ENCODE measurements around the gene PARP3. TPM values are rescaled to one million over a fixed set of nuclear protein-coding genes. Genes with fewer than 3 reads are reported as not detected.

Gene PARP3
- polyA plus RNA-seq, 2 of the 4 experiments (the other 2 are of a cell fraction) = 7.6 to 11.0 TPM

- TF ChIP-seq ZNF302 (CRISPR knock-in tag; IDR thresholded peaks at IDR 0.05) = no peak
- no peak for TF ChIP-seq RAD21 (conservative IDR thresholded peaks at IDR 0.05 in 1 of 2, IDR thresholded peaks at IDR 0.05 in 1 of 2)
- TF ChIP-seq HEYL (CRISPR knock-in tag; IDR thresholded peaks at IDR 0.05) = no peak
These were observed 29.2 kb downstream of the PARP3 start (continued) for GRCh38 chr3:51971350-51971749.

DNA sequence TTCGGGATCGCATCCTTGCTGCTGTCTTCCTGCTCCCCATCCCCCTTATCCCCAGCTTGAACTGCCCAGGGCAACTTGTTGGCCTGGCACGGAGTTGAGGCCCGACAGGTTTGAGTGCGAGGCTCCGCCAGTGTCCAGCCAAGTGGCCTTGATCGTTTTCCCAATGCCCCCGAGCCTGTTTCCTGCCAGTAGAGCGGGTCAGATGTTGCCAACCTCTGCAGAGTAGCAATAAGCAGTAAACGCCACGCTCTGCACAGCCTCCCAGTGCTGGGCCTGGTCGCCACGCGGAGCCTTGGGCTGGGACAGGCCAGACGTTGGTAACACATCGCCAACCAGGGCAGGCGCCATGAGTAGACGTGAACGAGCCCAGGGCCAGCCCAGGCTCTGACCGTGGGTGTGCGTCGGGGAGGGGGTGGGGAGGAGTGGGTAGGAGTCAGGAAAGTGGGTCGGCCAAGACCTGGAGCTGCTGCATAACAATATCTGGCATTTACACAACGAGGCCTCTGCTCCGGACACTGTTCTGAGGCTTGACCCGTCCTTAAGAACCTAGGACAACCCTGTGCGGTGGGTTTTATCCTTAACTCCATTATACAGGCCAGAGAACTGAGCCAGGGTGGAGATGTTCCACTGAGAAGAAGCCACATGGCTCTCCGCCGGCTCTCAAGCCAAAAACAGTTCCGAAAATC is 32.3 kb downstream of the PARP3 start:
- ATAC-seq (peak; percentile 28 to 48; a peak in 5 of 6 replicates), FAIRE-seq (no peak), DNase-seq (ENCODE audit: low read depth in 1 of 2, low spot score in 1 of 2) (no peak)
- peak overlapping the region; percentile 99 for H3K27ac ChIP-seq
- ChIA-PET CTCF (interaction anchor here (0.6 to 7.1 kb wide), 17 partner anchors 9 to 1358 kb away, joined by 3 to 59 read pairs (median 6); partner anchors contain the start of genes ACY1, GPR62, PARP3 and RPL29), POLR2A (interaction anchor here (1.1 to 2.5 kb wide), 4 partner anchors 9 to 32 kb away, joined by 3 to 28 read pairs (median 11); partner anchors contain the start of genes ACY1, PARP3, RPL29 and RRP9)
- WGBS (ENCODE audit: missing lambda C conversion rate) = 26% methylated on average over 14 of the region's 30 CpGs
- no peaks in the 10 kb centered on the region for H3K9me3 ChIP-seq
- no peak for TF ChIP-seq RCOR1 (IDR thresholded peaks at IDR 0.05; ENCODE audit: low read depth, low read length)
- no peak for TF ChIP-seq NFE2L2 (conservative IDR thresholded peaks at IDR 0.05; ENCODE audit: low read length)
- TF ChIP-seq EP300 (IDR thresholded peaks at IDR 0.05) = no peak
- no peak for TF ChIP-seq ZNF302 (CRISPR knock-in tag; IDR thresholded peaks at IDR 0.05)
- peaks cover 14% of the 10 kb centered on the region for H3K4me1 ChIP-seq
- peak overlapping the region; percentile 91 for H3K4me2 ChIP-seq
- H3K4me3 ChIP-seq = peak overlapping the region; percentile 87

- TF ChIP-seq CEBPB (IDR thresholded peaks at IDR 0.05) = no peak
- peak; percentile 86 for TF ChIP-seq POLR2A (IDR thresholded peaks at IDR 0.05; ENCODE audit: low read length)
- TF ChIP-seq GATA3 (IDR thresholded peaks at IDR 0.05; ENCODE audit: borderline replicate concordance) = no peak
- 0 out of 3 replicates have a peak, but pooled peaks have one; percentile 24 for TF ChIP-seq BCL3 (IDR thresholded peaks at IDR 0.05)
- peak; percentile 54; the same call in 1 of the 2 replicates for TF ChIP-seq PHF8 (IDR thresholded peaks at IDR 0.05; ENCODE audit: borderline replicate concordance, low read depth)
- no peak for TF ChIP-seq RFX5 (IDR thresholded peaks at IDR 0.05)
- TF ChIP-seq USF2 (IDR thresholded peaks at IDR 0.05) = no peak
- peak in 1 of 2 experiments; percentile 24; a peak in 1 of 5 replicates for TF ChIP-seq JUN (IDR thresholded peaks at IDR 0.05)
- ChIA-PET CTCF (interaction anchor here (0.8 to 7.1 kb wide), 7 partner anchors 8 to 45 kb away, joined by 4 to 59 read pairs (median 19); partner anchors contain the start of genes ACY1, GPR62, PARP3 and RRP9), POLR2A (interaction anchor here (2.5 kb wide), 1 partner anchor 33 kb away, joined by 28 read pairs; the partner anchor contains the start of genes PARP3 and RRP9)
- peak within 1 kb of the TSS; percentile 99 for H3K27ac ChIP-seq
- peak; percentile 80 to 88 for ATAC-seq
- H3K4me3 ChIP-seq = peak within 1 kb of the TSS; percentile 87
- H3K4me2 ChIP-seq = peak within 1 kb of the TSS; percentile 91
- peak; percentile 55 to 68 for DNase-seq (ENCODE audit: low read depth in 1 of 2, low spot score in 1 of 2)
- FAIRE-seq = no peak
- WGBS (ENCODE audit: missing lambda C conversion rate) = 33% methylated on average over 14 of the region's 63 CpGs
- peaks cover 14% of the 10 kb centered on the region for H3K4me1 ChIP-seq
- no peaks in the 10 kb centered on the region for H3K9me3 ChIP-seq
These were observed 33.0 kb downstream of the PARP3 start, which contains the start of gene ABHD14A for GRCh38 chr3:51974963-51975851. ABHD14A (plus strand) TSS chr3:51975064; CDS start chr3:51975136, 72 bp downstream.

GRCh38 chr3:51975852-51976549 is 33.8 kb downstream of the PARP3 start:
- Histone ChIP-seq H3K9me3 (no peaks in the 10 kb centered on the region), H3K4me1 (peaks cover 14% of the 10 kb centered on the region), H3K27ac (peak overlapping the region in 1 of 2 experiments; percentile 99; a peak in 2 of 6 replicates), H3K4me2 (peak overlapping the region; percentile 91), H3K4me3 (no peak overlapping the region; the same call in 2 of the 3 replicates)
- CTCF ChIA-PET = interaction anchor here (3.3 to 4.0 kb wide), 2 partner anchors 12 to 32 kb away, joined by 19 to 59 read pairs; partner anchors contain the start of genes PARP3 and RRP9
- ATAC-seq (no peak), DNase-seq (ENCODE audit: low read depth in 1 of 2, low spot score in 1 of 2) (no peak), FAIRE-seq (no peak)
- POLR2A ChIA-PET = no interaction called here
- WGBS (ENCODE audit: missing lambda C conversion rate) = 79% methylated on average over 44 of the region's 46 CpGs
- TF ChIP-seq USF2 (IDR thresholded peaks at IDR 0.05) (no peak), HOXB5 (CRISPR knock-in tag; IDR thresholded peaks at IDR 0.05) (no peak), ZFP36 (IDR thresholded peaks at IDR 0.05; ENCODE audit: borderline replicate concordance, partially characterized antibody) (no peak), EHF (CRISPR knock-in tag; IDR thresholded peaks at IDR 0.05) (no peak), HDAC2 (IDR thresholded peaks at IDR 0.05) (no peak), MAFK (IDR thresholded peaks at IDR 0.05; ENCODE audit: partially characterized antibody) (no peak)
- TF ChIP-seq, protein P1, sequence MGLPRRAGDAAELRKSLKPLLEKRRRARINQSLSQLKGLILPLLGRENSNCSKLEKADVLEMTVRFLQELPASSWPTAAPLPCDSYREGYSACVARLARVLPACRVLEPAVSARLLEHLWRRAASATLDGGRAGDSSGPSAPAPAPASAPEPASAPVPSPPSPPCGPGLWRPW (IDR thresholded peaks at IDR 0.05) = no peak

All from A549 (cell line).